ENCODE measurements around the gene RAET1G. TPM values are rescaled to one million over a fixed set of nuclear protein-coding genes. Genes with fewer than 3 reads are reported as not detected.

The RAET1G gene
- total RNA-seq, 1 experiment from 2014 or later: 0.45 TPM

- CTCF ChIA-PET: no interaction called here
- no peaks in the 10 kb centered on the region for H3K4me1 ChIP-seq (ENCODE audit: insufficient read depth, low read length, poor library complexity, severe bottlenecking)
- H3K9me3 ChIP-seq (ENCODE audit: low read depth, low read length, poor library complexity, severe bottlenecking): no peaks in the 10 kb centered on the region
- no peaks in the 10 kb centered on the region for H3K36me3 ChIP-seq (ENCODE audit: insufficient read depth, low read length, poor library complexity, severe bottlenecking)
- no peak for TF ChIP-seq CTCF (conservative IDR thresholded peaks at IDR 0.05; ENCODE audit: low read depth, low read length)
- TF ChIP-seq EZH2 (IDR thresholded peaks at IDR 0.05; ENCODE audit: borderline replicate concordance, low read depth, low read length, poor library complexity, severe bottlenecking): no peak
- BruUV-seq (replicated peaks): no TSS peak
- no peaks in the 10 kb centered on the region for H3K27me3 ChIP-seq (replicated peaks; ENCODE audit: insufficient read depth, low read depth, low read length, poor library complexity)
- no peak overlapping the region for H3K27ac ChIP-seq (ENCODE audit: low read depth, low read length, poor library complexity, severe bottlenecking)
- intact Hi-C loops (cut with micrococcal nuclease; ENCODE audit: unreplicated experiment): no loop called here
- H3K4me3 ChIP-seq (ENCODE audit: low read depth, low read length, poor library complexity, severe bottlenecking): no peak overlapping the region
- DNase-seq (ENCODE audit: low spot score): no peak
- POLR2A ChIA-PET (ENCODE audit: low non-redundant PET): no interaction called here
Measured at GRCh38 chr6:149903938-149904611, 18.8 kb downstream of the RAET1G start.

GRCh38 chr6:149901444-149902140 lies 21.3 kb downstream of the RAET1G start:
- BruUV-seq (replicated peaks): no TSS peak
- no peak for DNase-seq (ENCODE audit: low spot score)
- Histone ChIP-seq H3K27ac (ENCODE audit: low read depth, low read length, poor library complexity, severe bottlenecking) (no peak overlapping the region), H3K9me3 (ENCODE audit: low read depth, low read length, poor library complexity, severe bottlenecking) (no peaks in the 10 kb centered on the region), H3K4me3 (ENCODE audit: low read depth, low read length, poor library complexity, severe bottlenecking) (no peak overlapping the region), H3K27me3 (replicated peaks; ENCODE audit: insufficient read depth, low read depth, low read length, poor library complexity) (no peaks in the 10 kb centered on the region), H3K36me3 (ENCODE audit: insufficient read depth, low read length, poor library complexity, severe bottlenecking) (no peaks in the 10 kb centered on the region), H3K4me1 (ENCODE audit: insufficient read depth, low read length, poor library complexity, severe bottlenecking) (peaks cover 4% of the 10 kb centered on the region)
- ChIA-PET CTCF (no interaction called here), POLR2A (ENCODE audit: low non-redundant PET) (no interaction called here)
- intact Hi-C loops (cut with micrococcal nuclease; ENCODE audit: unreplicated experiment): no loop called here
- no peak for TF ChIP-seq EZH2 (IDR thresholded peaks at IDR 0.05; ENCODE audit: borderline replicate concordance, low read depth, low read length, poor library complexity, severe bottlenecking)
- TF ChIP-seq CTCF (conservative IDR thresholded peaks at IDR 0.05; ENCODE audit: low read depth, low read length): no peak

GRCh38 chr6:149900620-149901443 lies 22.1 kb downstream of the RAET1G start:
- CTCF ChIA-PET: no interaction called here
- Histone ChIP-seq H3K27me3 (replicated peaks; ENCODE audit: insufficient read depth, low read depth, low read length, poor library complexity) (no peaks in the 10 kb centered on the region), H3K36me3 (ENCODE audit: insufficient read depth, low read length, poor library complexity, severe bottlenecking) (no peaks in the 10 kb centered on the region), H3K27ac (ENCODE audit: low read depth, low read length, poor library complexity, severe bottlenecking) (no peak overlapping the region), H3K9me3 (ENCODE audit: low read depth, low read length, poor library complexity, severe bottlenecking) (no peaks in the 10 kb centered on the region), H3K4me1 (ENCODE audit: insufficient read depth, low read length, poor library complexity, severe bottlenecking) (peaks cover 12% of the 10 kb centered on the region), H3K4me3 (ENCODE audit: low read depth, low read length, poor library complexity, severe bottlenecking) (no peak overlapping the region)
- no peak for DNase-seq (ENCODE audit: low spot score)
- BruUV-seq (replicated peaks): no TSS peak
- POLR2A ChIA-PET (ENCODE audit: low non-redundant PET): no interaction called here
- intact Hi-C loops (cut with micrococcal nuclease; ENCODE audit: unreplicated experiment): no loop called here
- TF ChIP-seq EZH2 (IDR thresholded peaks at IDR 0.05; ENCODE audit: borderline replicate concordance, low read depth, low read length, poor library complexity, severe bottlenecking) (no peak), CTCF (conservative IDR thresholded peaks at IDR 0.05; ENCODE audit: low read depth, low read length) (no peak)
